Body of pancreas (tissue), 4 donors: ENCODE measurements around the gene ATRN.

ENCODE experiments used
- POLR2A ChIP-seq, 3 donors: fragments of 450-650 bp; IDR thresholded peaks; one replicate each; pipeline ENCODE4 v1.6.1; 2016; ENCODE audit warnings: antibody characterized with exemption in 3 of 3, mild to moderate bottlenecking in 2 of 3
- TF ChIP-seq, protein P1 (sequence below), 7 experiments: fragments of 450-650 bp in 4 of 7; fragments of 200-600 bp in 3 of 7; sonication (generic) in 3 of 7; IDR thresholded peaks; one replicate each; pipeline ENCODE4 v1.5.1; 2016 to 2019; ENCODE audit warnings: antibody characterized with exemption in 7 of 7

DNA sequence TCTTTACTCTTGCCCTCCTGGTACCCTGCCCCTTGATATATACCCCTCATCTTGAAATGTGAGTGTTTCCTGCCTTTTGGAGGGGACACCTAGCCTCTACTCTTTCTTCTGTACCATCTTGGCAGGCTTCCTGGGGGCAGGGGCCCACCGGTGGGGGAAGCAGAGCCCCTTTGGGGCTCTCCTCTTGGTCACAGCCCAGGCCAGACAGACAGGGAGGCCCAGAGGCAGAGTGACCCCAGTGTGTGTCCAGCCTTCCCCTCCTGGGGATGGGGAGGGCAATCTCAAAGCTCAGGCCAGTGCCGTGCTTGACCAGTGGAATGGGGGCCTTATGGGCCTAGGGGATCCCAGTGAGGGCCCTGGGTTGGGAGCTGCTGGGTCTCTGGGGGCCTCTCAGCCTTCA is 207.4 kb downstream of the ATRN start:
- TF ChIP-seq, protein P1, sequence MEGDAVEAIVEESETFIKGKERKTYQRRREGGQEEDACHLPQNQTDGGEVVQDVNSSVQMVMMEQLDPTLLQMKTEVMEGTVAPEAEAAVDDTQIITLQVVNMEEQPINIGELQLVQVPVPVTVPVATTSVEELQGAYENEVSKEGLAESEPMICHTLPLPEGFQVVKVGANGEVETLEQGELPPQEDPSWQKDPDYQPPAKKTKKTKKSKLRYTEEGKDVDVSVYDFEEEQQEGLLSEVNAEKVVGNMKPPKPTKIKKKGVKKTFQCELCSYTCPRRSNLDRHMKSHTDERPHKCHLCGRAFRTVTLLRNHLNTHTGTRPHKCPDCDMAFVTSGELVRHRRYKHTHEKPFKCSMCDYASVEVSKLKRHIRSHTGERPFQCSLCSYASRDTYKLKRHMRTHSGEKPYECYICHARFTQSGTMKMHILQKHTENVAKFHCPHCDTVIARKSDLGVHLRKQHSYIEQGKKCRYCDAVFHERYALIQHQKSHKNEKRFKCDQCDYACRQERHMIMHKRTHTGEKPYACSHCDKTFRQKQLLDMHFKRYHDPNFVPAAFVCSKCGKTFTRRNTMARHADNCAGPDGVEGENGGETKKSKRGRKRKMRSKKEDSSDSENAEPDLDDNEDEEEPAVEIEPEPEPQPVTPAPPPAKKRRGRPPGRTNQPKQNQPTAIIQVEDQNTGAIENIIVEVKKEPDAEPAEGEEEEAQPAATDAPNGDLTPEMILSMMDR (IDR thresholded peaks at IDR 0.05): no peak
- no peak for TF ChIP-seq POLR2A (IDR thresholded peaks at IDR 0.05)
